Colonic mucosa (tissue), 4 donors: ENCODE results near the gene SORCS3. TPM values are rescaled to one million over a fixed set of nuclear protein-coding genes. Genes with fewer than 3 reads are reported as not detected.

Experiments
- DNase-seq: peaks from one replicate; pipeline ENCODE4 v3.0.0-alpha.2; 2020
- H3K27ac ChIP-seq: fragments of 200-600 bp; one replicate; pipeline ENCODE4 v1.8.0; 2021
- H3K27me3 ChIP-seq: fragments of 200-600 bp; one replicate; pipeline ENCODE4 v1.8.0; 2021
- H3K36me3 ChIP-seq: fragments of 200-600 bp; one replicate; pipeline ENCODE4 v1.8.0; 2021
- H3K4me1 ChIP-seq: fragments of 200-600 bp; one replicate; pipeline ENCODE4 v1.8.0; 2021; ENCODE audit warnings: mild to moderate bottlenecking
- H3K4me3 ChIP-seq: fragments of 200-600 bp; one replicate; pipeline ENCODE4 v1.8.0; 2021
- H3K9ac ChIP-seq, 2 donors: one replicate each; pipeline ENCODE4 v1.7.0; 2013; ENCODE audit warnings: control low read depth in 2 of 2, low read depth in 2 of 2, low read length in 2 of 2
- H3K9me3 ChIP-seq: fragments of 200-600 bp; one replicate; pipeline ENCODE4 v1.8.0; 2021
- intact Hi-C: fragments of 100-400 bp; cut with DNase I; formaldehyde crosslinking; loops from one replicate; pipeline ENCODE4 v1.14.1; 2022
- total RNA-seq, 2 donors: library from RNA; stranded (reverse); fragmentation: NEBNext Ultra II Directional in 1 of 2; extraction: Animal tissue kit (Norgen Biotek cat#: 25700) in 1 of 2; gene quantifications; one replicate each; pipeline ENCODE4 v1.2.1, GENCODE V29; 2021
- TF ChIP-seq, protein P1 (sequence below): fragments of 200-600 bp; IDR thresholded peaks from one replicate; pipeline ENCODE4 v1.8.0; 2022; ENCODE audit warnings: antibody characterized with exemption, mild to moderate bottlenecking
- donor health status: healthy.
- donor health status: DM: no; HTN: no; CAD: no.
- donor health status: DM: no; HTN: no; CAD: no.

The SORCS3 gene
- total RNA-seq, 2 donors from 2014 or later, result 0.08 TPM; not detected in 1

DNA sequence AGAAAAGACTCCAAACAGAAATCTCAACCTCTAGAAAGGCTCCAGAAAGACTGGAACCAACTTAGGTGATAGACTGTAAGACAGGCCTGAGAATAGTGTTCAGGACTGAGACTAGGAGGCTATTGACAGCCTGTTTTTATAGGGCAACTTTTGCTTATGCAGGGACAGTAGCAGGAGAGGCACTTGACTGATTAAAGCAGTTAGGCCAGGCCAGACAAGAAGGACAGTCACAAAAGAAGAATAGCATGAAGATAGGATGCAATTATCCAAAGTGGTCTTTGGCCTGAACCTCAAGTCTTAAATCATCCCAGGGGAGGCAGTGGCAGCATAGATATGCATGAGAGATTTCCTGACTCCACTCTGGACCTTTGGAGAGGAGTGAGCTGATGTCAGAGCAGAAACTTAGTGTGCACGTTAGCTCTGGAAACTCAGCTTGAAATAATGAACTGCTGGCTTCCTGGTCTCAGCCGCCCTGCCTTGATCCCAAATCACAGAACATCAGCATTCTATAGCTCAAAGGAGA lies 290.6 kb downstream of the SORCS3 start:
- H3K9me3 ChIP-seq, result no peaks in the 10 kb centered on the region
- H3K4me3 ChIP-seq, result no peak overlapping the region
- H3K27me3 ChIP-seq, result no peaks in the 10 kb centered on the region
- TF ChIP-seq, protein P1, sequence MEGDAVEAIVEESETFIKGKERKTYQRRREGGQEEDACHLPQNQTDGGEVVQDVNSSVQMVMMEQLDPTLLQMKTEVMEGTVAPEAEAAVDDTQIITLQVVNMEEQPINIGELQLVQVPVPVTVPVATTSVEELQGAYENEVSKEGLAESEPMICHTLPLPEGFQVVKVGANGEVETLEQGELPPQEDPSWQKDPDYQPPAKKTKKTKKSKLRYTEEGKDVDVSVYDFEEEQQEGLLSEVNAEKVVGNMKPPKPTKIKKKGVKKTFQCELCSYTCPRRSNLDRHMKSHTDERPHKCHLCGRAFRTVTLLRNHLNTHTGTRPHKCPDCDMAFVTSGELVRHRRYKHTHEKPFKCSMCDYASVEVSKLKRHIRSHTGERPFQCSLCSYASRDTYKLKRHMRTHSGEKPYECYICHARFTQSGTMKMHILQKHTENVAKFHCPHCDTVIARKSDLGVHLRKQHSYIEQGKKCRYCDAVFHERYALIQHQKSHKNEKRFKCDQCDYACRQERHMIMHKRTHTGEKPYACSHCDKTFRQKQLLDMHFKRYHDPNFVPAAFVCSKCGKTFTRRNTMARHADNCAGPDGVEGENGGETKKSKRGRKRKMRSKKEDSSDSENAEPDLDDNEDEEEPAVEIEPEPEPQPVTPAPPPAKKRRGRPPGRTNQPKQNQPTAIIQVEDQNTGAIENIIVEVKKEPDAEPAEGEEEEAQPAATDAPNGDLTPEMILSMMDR, result no peak
- H3K27ac ChIP-seq, result no peak overlapping the region
- no peak for DNase-seq
- H3K9ac ChIP-seq, result no peak overlapping the region
- intact Hi-C loops, result no loop called here
- H3K4me1 ChIP-seq, result no peaks in the 10 kb centered on the region
- no peaks in the 10 kb centered on the region for H3K36me3 ChIP-seq

DNA sequence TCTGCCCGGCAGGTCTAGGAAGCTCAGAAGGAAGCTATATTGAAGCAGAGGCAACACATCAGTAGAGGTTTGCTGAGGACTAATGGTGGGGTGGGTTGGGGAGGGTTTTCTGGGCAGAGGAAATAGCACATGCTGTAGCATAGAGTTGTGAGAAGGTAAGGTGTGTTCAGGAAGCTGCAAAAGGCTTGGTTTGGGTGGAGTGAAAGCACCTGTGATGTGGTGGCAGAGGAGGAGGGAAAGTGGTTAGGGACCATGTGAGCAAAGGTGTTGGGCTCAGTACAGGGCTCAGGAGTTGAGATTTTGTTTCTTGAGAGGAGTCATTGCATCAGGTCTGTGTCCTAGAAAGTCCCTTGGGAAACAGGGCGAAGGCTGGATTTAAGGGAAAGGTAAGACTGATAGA lies 294.6 kb downstream of the SORCS3 start:
- no peak overlapping the region for H3K9ac ChIP-seq
- H3K4me1 ChIP-seq, result no peaks in the 10 kb centered on the region
- H3K27ac ChIP-seq, result no peak overlapping the region
- intact Hi-C loops, result no loop called here
- DNase-seq, result no peak
- no peak overlapping the region for H3K4me3 ChIP-seq
- H3K9me3 ChIP-seq, result no peaks in the 10 kb centered on the region
- H3K27me3 ChIP-seq, result no peaks in the 10 kb centered on the region
- TF ChIP-seq, protein P1, result no peak
- H3K36me3 ChIP-seq, result no peaks in the 10 kb centered on the region

DNA sequence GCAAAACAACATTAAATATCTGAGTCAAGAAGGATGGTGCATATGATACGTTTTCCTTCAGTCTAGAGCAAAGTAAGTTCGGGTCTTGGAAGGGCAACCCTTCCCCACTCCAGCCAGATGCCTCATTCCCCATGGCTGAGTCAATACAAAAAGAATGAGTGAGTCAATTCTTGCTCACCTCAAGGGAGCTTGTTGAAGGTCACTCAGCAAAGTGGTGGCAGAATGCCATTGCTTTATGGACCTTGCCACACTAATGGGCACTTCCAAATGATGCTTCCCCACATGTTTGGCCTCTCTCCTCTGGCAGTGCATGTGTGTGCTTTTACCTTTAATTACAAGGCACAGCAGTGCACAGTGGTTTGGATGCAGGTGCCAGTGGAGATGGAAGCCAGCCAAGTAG lies 296.5 kb downstream of the SORCS3 start:
- no peak for DNase-seq
- H3K9ac ChIP-seq, result no peak overlapping the region
- no peak overlapping the region for H3K4me3 ChIP-seq
- intact Hi-C loops, result no loop called here
- no peaks in the 10 kb centered on the region for H3K27me3 ChIP-seq
- H3K4me1 ChIP-seq, result no peaks in the 10 kb centered on the region
- no peaks in the 10 kb centered on the region for H3K9me3 ChIP-seq
- no peak overlapping the region for H3K27ac ChIP-seq
- TF ChIP-seq, protein P1, result no peak
- no peaks in the 10 kb centered on the region for H3K36me3 ChIP-seq

DNA sequence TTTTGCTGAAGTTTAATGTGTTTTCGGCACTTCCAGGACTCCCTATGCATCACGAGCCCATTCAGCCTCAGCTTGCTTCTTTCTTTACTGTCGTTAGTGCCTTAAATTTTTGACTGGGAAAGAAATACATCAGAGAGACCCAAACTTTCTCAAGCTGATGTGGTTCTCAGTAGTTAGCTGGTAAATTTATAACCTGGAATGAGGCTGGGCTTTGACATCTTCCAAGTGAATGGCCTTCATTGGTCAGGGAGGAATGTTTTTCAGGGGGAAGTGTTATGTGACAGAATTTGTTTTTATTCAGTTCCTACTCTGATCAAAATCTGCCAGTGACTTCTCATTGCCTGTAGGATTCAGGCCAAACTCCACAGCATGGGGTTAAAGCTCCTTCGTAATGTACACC lies 296.9 kb downstream of the SORCS3 start:
- no peaks in the 10 kb centered on the region for H3K4me1 ChIP-seq
- TF ChIP-seq, protein P1, result no peak
- H3K27ac ChIP-seq, result no peak overlapping the region
- no peak overlapping the region for H3K9ac ChIP-seq
- no peaks in the 10 kb centered on the region for H3K27me3 ChIP-seq
- H3K9me3 ChIP-seq, result no peaks in the 10 kb centered on the region
- intact Hi-C loops, result no loop called here
- DNase-seq, result no peak
- no peak overlapping the region for H3K4me3 ChIP-seq
- H3K36me3 ChIP-seq, result no peaks in the 10 kb centered on the region

DNA sequence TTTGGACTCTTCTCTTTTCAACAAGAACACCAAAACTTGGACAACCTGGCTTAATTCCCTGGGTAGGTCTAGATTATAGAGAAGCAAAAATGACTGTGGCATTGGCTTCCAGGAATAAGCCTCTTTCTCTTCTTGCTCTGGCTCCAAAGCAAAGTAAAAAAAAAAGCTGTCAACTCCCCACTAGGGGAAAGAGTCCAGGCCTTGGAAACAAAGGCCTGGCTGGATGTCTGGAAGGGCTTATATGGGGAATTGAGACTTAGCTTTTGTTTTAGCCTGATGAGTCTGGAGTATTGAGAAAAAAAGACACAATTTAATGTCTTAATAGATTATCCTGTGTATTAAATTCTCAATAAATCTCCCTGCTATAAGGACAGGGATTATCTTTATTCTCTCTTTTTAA lies 300.6 kb downstream of the SORCS3 start:
- TF ChIP-seq, protein P1, result no peak
- H3K4me3 ChIP-seq, result no peak overlapping the region

DNA sequence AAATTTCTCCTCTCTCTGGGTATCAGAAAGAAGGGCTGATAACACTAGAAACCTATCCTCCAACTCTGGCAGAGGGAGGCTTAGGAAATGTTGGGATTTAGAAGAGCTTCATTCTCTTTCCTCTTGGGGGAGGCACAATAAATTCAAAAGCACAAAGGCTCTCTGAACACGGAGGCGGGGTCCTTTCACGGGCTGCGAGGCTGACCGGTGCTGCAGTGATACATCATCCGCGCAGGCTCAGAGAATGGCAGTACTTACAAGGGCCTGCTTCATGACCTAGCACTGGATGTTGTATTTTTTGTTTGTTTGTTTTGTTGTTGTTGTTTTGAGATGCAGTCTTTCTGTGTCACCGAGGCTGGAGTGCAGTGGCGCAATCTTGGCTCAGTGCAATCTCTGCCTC lies 306.2 kb downstream of the SORCS3 start:
- Histone ChIP-seq H3K9me3 (no peaks in the 10 kb centered on the region), H3K4me1 (no peaks in the 10 kb centered on the region), H3K4me3 (no peak overlapping the region), H3K27me3 (no peaks in the 10 kb centered on the region), H3K27ac (no peak overlapping the region), H3K9ac (no peak overlapping the region), H3K36me3 (no peaks in the 10 kb centered on the region)
- TF ChIP-seq, protein P1, result no peak
- intact Hi-C loops, result no loop called here
- DNase-seq, result no peak

More for the DNA sequence above, 300.6 kb downstream of the SORCS3 start:
- Histone ChIP-seq H3K9ac (no peak overlapping the region), H3K36me3 (no peaks in the 10 kb centered on the region), H3K9me3 (no peaks in the 10 kb centered on the region), H3K27ac (no peak overlapping the region), H3K4me1 (no peaks in the 10 kb centered on the region), H3K27me3 (no peaks in the 10 kb centered on the region)
- no peak for DNase-seq
- intact Hi-C loops, result no loop called here
